ENCODE measurements around the gene ZNF22.

ZNF22 gene

GRCh38 chr10:45000752-45001380 lies at the start of gene ZNF22:
TSS of gene ZNF22 (plus strand) at chr10:45000923. CDS start at chr10:45003369, 2,446 bp downstream.
- TF ChIP-seq Cebpa-rat (IDR thresholded peaks at IDR 0.05) = no peak
- Histone ChIP-seq H3K4me3 (peak within 1 kb of the TSS; percentile 55 to 79 (median 72)), H3K9ac (peak within 1 kb of the TSS; percentile 90 to 98 (median 96)), H3K4me2 (peak within 1 kb of the TSS; percentile 80 to 95 (median 88)), H3K27ac (peak within 1 kb of the TSS; percentile 94 to 99 (median 97)), H3K4me1 (peaks cover 50 to 68% (median 65%) of the 10 kb centered on the region in 10 experiments), H3K9me3 (replicated peaks in 1 of 11) (peaks cover 26 to 42% (median 36%) of the 10 kb centered on the region in 11 experiments), H4K20me1 (peaks cover 0 to 17% (median 13%) of the 10 kb centered on the region in 11 experiments; a peak in 15 of 22 replicates), H3K36me3 (peaks cover 23 to 41% (median 37%) of the 10 kb centered on the region in 11 experiments), H3K27me3 (no peaks in the 10 kb centered on the region)

DNA sequence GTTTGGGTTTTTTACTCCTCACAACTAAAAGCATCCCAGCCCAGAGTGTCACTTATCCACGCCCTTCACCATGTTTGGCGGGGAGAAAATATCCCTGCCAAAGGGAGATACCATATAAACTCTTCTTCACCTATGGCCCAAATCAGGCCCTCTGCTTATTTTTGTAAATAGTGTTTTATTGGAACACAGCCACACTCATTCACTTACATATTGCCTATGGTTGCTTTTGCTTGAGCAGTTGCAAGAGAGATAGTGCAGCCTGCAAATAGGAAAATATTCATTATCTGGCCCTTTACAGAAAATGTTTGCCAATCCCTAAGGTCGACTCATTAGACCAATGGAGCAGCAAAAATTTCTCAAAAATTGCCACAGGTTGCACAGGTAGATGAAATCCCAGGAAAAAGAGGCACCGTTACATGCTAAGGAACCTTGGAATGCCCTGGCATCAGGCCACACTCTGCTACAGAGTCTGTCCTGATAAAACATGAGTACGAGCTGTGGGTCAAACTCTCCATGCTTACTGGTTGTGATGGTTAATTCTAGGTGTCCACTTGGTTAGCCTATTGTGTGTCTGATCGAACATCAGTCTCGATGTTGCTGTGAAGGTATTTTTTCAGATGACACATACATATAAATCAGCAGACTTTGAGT lies 49.0 kb upstream of the ZNF22 start:
- no peaks in the 10 kb centered on the region; a peak in 2 of 22 replicates for H4K20me1 ChIP-seq
- no peaks in the 10 kb centered on the region for H3K27me3 ChIP-seq
- peaks cover 9 to 59% (median 36%) of the 10 kb centered on the region in 11 experiments; a peak in 21 of 22 replicates for H3K36me3 ChIP-seq
- H3K27ac ChIP-seq = no peak overlapping the region
- H3K9ac ChIP-seq = no peak overlapping the region
- H3K4me3 ChIP-seq = no peak overlapping the region
- H3K9me3 ChIP-seq (replicated peaks in 1 of 11) = peaks cover 0 to 6% (median 5%) of the 10 kb centered on the region in 11 experiments; a peak in 17 of 22 replicates
- peaks cover 60 to 96% (median 73%) of the 10 kb centered on the region in 10 experiments for H3K4me1 ChIP-seq
- no peak for TF ChIP-seq Cebpa-rat (IDR thresholded peaks at IDR 0.05)
- peak overlapping the region in 4 of 11 experiments; percentile 90 to 94 (median 92); a peak in 7 of 22 replicates for H3K4me2 ChIP-seq

- H3K4me1 ChIP-seq = peaks cover 55 to 96% (median 72%) of the 10 kb centered on the region in 10 experiments
- H4K20me1 ChIP-seq = no peaks in the 10 kb centered on the region; a peak in 2 of 22 replicates
- peaks cover 12 to 62% (median 40%) of the 10 kb centered on the region in 11 experiments; a peak in 21 of 22 replicates for H3K36me3 ChIP-seq
- peaks cover 0 to 10% (median 8%) of the 10 kb centered on the region in 11 experiments; a peak in 17 of 22 replicates for H3K9me3 ChIP-seq (replicated peaks in 1 of 11)
- H3K4me3 ChIP-seq = no peak overlapping the region
- H3K27me3 ChIP-seq = no peaks in the 10 kb centered on the region
- no peak for TF ChIP-seq Cebpa-rat (IDR thresholded peaks at IDR 0.05)
- no peak overlapping the region for H3K9ac ChIP-seq
- H3K4me2 ChIP-seq = peak overlapping the region in 6 of 11 experiments; percentile 0 to 92 (median 16); a peak in 9 of 22 replicates
- no peak overlapping the region for H3K27ac ChIP-seq
These were observed 47.9 kb upstream of the ZNF22 start for GRCh38 chr10:44952779-44953231.

DNA sequence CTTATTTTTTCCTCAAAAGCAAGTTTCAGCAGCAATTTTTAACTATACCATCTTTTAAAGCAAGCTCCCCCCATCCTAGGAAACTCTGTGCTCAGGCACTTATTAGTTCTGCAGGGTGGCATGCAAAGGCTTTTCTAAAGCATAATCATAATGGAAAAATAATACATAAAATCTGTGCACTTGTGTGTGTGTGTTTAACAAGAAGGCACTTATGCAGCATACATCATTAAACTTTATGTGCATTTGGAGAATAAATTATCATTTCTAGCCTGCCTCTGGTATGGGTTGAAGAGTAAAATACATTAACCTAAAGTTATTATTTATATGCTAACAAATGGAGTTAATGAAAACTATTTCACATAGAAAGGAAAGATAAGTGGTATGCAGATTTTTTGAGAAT lies 46.7 kb upstream of the ZNF22 start:
- peak overlapping the region in 2 of 11 experiments; percentile 15 to 92; a peak in 3 of 22 replicates for H3K4me2 ChIP-seq
- peaks cover 55 to 92% (median 70%) of the 10 kb centered on the region in 10 experiments for H3K4me1 ChIP-seq
- H3K9ac ChIP-seq = no peak overlapping the region
- no peak overlapping the region for H3K27ac ChIP-seq
- H4K20me1 ChIP-seq = no peaks in the 10 kb centered on the region; a peak in 1 of 22 replicates
- TF ChIP-seq Cebpa-rat (IDR thresholded peaks at IDR 0.05) = no peak
- peaks cover 12 to 62% (median 40%) of the 10 kb centered on the region in 11 experiments; a peak in 21 of 22 replicates for H3K36me3 ChIP-seq
- H3K9me3 ChIP-seq (replicated peaks in 1 of 11) = peaks cover 0 to 10% (median 8%) of the 10 kb centered on the region in 11 experiments; a peak in 17 of 22 replicates
- no peaks in the 10 kb centered on the region for H3K27me3 ChIP-seq
- no peak overlapping the region for H3K4me3 ChIP-seq

GRCh38 chr10:44954962-44955361 lies 45.8 kb upstream of the ZNF22 start:
- peak overlapping the region in 1 of 11 experiments; percentile 31; a peak in 2 of 22 replicates for H3K27ac ChIP-seq
- H4K20me1 ChIP-seq = no peaks in the 10 kb centered on the region; a peak in 1 of 22 replicates
- no peak overlapping the region for H3K4me3 ChIP-seq
- H3K4me2 ChIP-seq = peak overlapping the region; percentile 0 to 98 (median 72); a peak in 17 of 22 replicates
- H3K4me1 ChIP-seq = peaks cover 50 to 82% (median 64%) of the 10 kb centered on the region in 10 experiments
- peaks cover 12 to 62% (median 40%) of the 10 kb centered on the region in 11 experiments; a peak in 21 of 22 replicates for H3K36me3 ChIP-seq
- H3K27me3 ChIP-seq = no peaks in the 10 kb centered on the region
- no peak for TF ChIP-seq Cebpa-rat (IDR thresholded peaks at IDR 0.05)
- no peak overlapping the region for H3K9ac ChIP-seq
- peaks cover 0 to 10% (median 8%) of the 10 kb centered on the region in 11 experiments; a peak in 17 of 22 replicates for H3K9me3 ChIP-seq (replicated peaks in 1 of 11)

GRCh38 chr10:44955413-44956070 lies 45.2 kb upstream of the ZNF22 start:
- Histone ChIP-seq H3K27ac (peak overlapping the region in 4 of 11 experiments; percentile 11 to 31 (median 20); a peak in 7 of 22 replicates), H3K9ac (no peak overlapping the region), H3K4me2 (peak overlapping the region; percentile 46 to 98 (median 72)), H3K36me3 (peaks cover 12 to 62% (median 40%) of the 10 kb centered on the region in 11 experiments; a peak in 21 of 22 replicates), H4K20me1 (no peaks in the 10 kb centered on the region; a peak in 1 of 22 replicates), H3K27me3 (no peaks in the 10 kb centered on the region), H3K4me1 (peaks cover 50 to 79% (median 63%) of the 10 kb centered on the region in 10 experiments), H3K4me3 (peak overlapping the region in 1 of 10 experiments; percentile 10; a peak in 2 of 20 replicates), H3K9me3 (replicated peaks in 1 of 11) (peaks cover 0 to 10% (median 8%) of the 10 kb centered on the region in 11 experiments; a peak in 17 of 22 replicates)
- TF ChIP-seq Cebpa-rat (IDR thresholded peaks at IDR 0.05) = no peak

DNA sequence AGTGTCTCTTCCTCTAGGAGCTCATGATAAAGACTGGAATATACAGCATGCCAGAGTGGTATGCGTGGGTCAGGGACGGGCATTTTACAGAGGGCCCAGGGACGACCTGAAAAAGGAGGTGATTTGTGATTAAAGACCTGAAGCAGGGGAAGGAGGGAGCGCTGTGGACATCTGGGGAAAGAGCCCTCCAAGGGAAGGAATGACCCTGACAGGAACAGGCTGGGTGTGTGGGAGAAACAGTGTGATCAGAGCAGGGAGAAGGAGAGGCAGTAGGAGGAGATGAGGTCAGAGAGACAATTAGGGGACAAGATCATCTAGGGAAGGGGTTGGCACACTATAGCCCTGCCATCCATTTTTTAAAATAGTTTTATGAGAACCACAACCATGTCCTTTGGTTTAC lies 44.5 kb upstream of the ZNF22 start:
- TF ChIP-seq Cebpa-rat (IDR thresholded peaks at IDR 0.05) = no peak
- peak overlapping the region in 1 of 11 experiments; percentile 14; a peak in 2 of 22 replicates for H3K27ac ChIP-seq
- H3K27me3 ChIP-seq = no peaks in the 10 kb centered on the region

More for the DNA sequence above, 44.5 kb upstream of the ZNF22 start:
- Histone ChIP-seq H3K4me1 (peaks cover 51 to 79% (median 60%) of the 10 kb centered on the region in 10 experiments), H3K4me3 (peak overlapping the region in 2 of 10 experiments; percentile 4 to 20; a peak in 1 of 20 replicates), H3K9me3 (replicated peaks in 1 of 11) (peaks cover 0 to 10% (median 8%) of the 10 kb centered on the region in 11 experiments; a peak in 17 of 22 replicates), H3K9ac (0 out of 22 replicates have a peak overlapping the region, but pooled peaks of 1 of the 11 experiments have one; percentile 31), H4K20me1 (peaks cover 0 to 2% (median 0%) of the 10 kb centered on the region in 11 experiments; a peak in 2 of 22 replicates), H3K4me2 (peak overlapping the region; percentile 46 to 98 (median 72)), H3K36me3 (peaks cover 12 to 58% (median 40%) of the 10 kb centered on the region in 11 experiments; a peak in 21 of 22 replicates)

All from BLaER1 treated with 17β-estradiol and CSF1 and Interleukin-3, amounts not matched to agents 10 nM and 100 nM (cell line).